Measurements from ENCODE around the gene RNF103. TPM values are rescaled to one million over a fixed set of nuclear protein-coding genes. Genes with fewer than 3 reads are reported as not detected.

Gene RNF103
- total and polyA plus RNA-seq, 2 experiments from 2014 or later = 22.0 to 28.1 TPM

DNA sequence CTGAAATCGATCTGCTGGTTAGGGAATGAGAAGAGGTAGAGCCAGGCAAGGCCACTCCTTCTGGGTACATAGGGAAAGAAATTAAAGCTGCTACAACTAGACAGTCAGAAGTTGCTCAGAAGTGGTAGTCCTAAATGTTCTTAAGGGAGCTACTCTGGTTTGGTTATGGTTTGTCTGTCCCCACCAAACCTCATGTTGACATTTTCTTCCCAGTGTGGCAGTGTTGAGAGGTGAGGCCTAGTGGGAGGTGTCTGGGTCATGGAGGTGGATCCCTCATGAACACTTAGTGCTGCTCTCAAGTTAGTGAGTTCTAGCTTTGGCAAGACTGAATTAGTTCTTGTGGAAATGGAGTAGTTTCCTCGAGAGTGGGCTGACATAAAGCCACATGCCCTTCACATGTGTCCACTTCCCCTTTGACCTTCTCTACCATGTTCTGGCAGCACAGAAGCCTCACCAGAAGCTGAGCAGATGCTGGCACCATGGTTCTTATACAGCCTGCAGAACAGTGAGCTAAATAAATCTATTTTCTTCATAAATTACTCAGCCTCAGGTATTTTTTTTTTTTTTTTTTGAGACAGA is 14.7 kb downstream of the RNF103 start:
- Histone ChIP-seq H3K4me3 (no peak overlapping the region), H3K27me3 (no peaks in the 10 kb centered on the region), H3K27ac (no peak overlapping the region), H3K9me3 (ENCODE audit: low read depth) (no peaks in the 10 kb centered on the region), H3K4me1 (ENCODE audit: low read depth) (no peaks in the 10 kb centered on the region), H3K36me3 (peaks cover 21% of the 10 kb centered on the region)
- DNase-seq (ENCODE audit: low read depth in 1 of 2, low spot score in 1 of 2) = no peak
- TF ChIP-seq, protein P1, sequence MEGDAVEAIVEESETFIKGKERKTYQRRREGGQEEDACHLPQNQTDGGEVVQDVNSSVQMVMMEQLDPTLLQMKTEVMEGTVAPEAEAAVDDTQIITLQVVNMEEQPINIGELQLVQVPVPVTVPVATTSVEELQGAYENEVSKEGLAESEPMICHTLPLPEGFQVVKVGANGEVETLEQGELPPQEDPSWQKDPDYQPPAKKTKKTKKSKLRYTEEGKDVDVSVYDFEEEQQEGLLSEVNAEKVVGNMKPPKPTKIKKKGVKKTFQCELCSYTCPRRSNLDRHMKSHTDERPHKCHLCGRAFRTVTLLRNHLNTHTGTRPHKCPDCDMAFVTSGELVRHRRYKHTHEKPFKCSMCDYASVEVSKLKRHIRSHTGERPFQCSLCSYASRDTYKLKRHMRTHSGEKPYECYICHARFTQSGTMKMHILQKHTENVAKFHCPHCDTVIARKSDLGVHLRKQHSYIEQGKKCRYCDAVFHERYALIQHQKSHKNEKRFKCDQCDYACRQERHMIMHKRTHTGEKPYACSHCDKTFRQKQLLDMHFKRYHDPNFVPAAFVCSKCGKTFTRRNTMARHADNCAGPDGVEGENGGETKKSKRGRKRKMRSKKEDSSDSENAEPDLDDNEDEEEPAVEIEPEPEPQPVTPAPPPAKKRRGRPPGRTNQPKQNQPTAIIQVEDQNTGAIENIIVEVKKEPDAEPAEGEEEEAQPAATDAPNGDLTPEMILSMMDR (IDR thresholded peaks at IDR 0.05; ENCODE audit: low read depth, low read length) = no peak

DNA sequence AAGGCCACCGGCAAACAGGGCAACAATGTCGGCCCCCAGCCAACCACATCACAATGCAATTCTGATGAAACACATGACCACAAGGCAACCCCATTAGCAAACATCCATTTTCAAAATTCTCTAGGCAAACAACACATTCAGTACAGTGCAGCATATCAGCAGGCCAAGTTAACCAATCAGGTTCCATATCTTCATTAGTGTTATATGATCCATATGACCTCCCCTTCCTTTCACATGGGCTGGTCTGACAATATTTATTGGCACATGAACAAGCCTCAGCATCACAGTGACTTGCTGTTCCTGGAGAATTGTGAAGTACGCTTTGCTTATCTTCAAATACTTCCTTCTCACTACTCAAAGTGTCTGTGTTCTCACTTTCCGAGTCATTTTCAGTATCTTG is 19.8 kb downstream of the RNF103 start:
- no peaks in the 10 kb centered on the region for H3K9me3 ChIP-seq (ENCODE audit: low read depth)
- TF ChIP-seq, protein P1 (IDR thresholded peaks at IDR 0.05; ENCODE audit: low read depth, low read length) = no peak
- H3K27me3 ChIP-seq = no peaks in the 10 kb centered on the region
- H3K36me3 ChIP-seq = peaks cover 12% of the 10 kb centered on the region
- no peak overlapping the region for H3K4me3 ChIP-seq
- H3K27ac ChIP-seq = peak overlapping the region; percentile 39
- no peaks in the 10 kb centered on the region for H3K4me1 ChIP-seq (ENCODE audit: low read depth)
- DNase-seq (ENCODE audit: low read depth in 1 of 2, low spot score in 1 of 2) = no peak

DNA sequence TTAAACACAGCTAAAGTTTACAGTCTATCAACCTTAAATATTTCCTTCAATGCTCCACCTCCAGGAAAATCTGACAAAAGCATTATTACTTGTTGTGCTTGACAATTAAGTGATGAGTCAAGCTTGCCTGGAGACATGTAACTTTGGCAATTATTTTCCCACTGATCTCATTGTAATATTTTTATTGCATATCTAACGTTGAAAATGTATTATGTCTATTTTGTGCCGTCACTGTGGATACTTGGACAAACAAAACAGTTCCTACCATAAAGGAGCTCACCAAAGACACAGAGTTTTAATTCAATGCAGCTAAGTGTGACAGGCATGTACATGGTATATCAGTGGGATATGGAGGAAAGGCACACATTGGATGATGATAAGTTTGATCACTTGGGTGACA is 24.7 kb downstream of the RNF103 start:
- TF ChIP-seq, protein P1 (IDR thresholded peaks at IDR 0.05; ENCODE audit: low read depth, low read length) = no peak
- H3K36me3 ChIP-seq = peaks cover 4% of the 10 kb centered on the region

DNA sequence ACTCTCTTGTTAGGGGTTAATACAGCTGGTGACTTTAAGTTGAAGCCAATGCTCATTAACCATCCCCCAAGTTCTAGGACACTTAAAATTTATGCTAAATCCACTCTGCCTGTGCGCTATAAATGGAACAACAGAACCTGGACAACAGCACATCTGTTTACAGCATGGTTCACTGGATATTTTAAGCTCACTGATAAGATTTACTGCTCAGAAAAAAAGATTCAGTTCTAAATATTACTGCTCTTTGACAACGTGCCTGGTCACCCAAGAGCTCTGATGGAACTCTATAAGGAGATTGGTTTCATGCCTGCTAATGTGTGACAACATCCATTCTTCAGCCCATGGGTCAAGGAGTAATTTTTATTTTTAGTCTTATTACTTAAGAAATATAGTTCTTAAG is 27.5 kb downstream of the RNF103 start:
- no peaks in the 10 kb centered on the region for H3K36me3 ChIP-seq
- no peaks in the 10 kb centered on the region for H3K9me3 ChIP-seq (ENCODE audit: low read depth)
- peak overlapping the region; percentile 8 for H3K27ac ChIP-seq
- no peaks in the 10 kb centered on the region for H3K27me3 ChIP-seq
- TF ChIP-seq, protein P1 (IDR thresholded peaks at IDR 0.05; ENCODE audit: low read depth, low read length) = no peak
- H3K4me1 ChIP-seq (ENCODE audit: low read depth) = peaks cover 21% of the 10 kb centered on the region
- H3K4me3 ChIP-seq = no peak overlapping the region
- peak in 1 of 2 donors; percentile 23 for DNase-seq (ENCODE audit: low read depth in 1 of 2, low spot score in 1 of 2)

More for the DNA sequence above, 24.7 kb downstream of the RNF103 start:
- Histone ChIP-seq H3K27ac (no peak overlapping the region), H3K4me3 (no peak overlapping the region), H3K27me3 (no peaks in the 10 kb centered on the region), H3K4me1 (ENCODE audit: low read depth) (peaks cover 17% of the 10 kb centered on the region), H3K9me3 (ENCODE audit: low read depth) (no peaks in the 10 kb centered on the region)
- no peak for DNase-seq (ENCODE audit: low read depth in 1 of 2, low spot score in 1 of 2)

DNA sequence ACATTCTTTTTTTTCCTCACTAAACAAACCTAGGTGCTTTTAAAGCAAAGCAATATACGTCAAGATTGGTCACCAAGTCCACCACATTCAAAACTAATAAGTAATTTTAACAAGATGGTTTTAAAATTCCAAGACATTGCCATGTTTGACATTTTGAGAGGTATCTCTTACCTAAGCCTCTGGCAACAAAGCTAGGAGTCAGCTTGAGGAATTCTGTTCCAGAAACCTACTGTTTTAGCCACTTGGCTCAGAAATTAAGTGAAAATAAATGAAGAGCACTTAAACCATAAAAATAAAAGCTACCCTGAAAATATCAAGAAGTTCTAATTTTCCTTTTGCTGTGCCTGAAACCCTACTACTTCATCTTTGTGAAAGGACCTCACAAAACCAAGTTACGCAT is 30.4 kb downstream of the RNF103 start:
- DNase-seq (ENCODE audit: low read depth in 1 of 2, low spot score in 1 of 2) = no peak
- Histone ChIP-seq H3K36me3 (no peaks in the 10 kb centered on the region), H3K27me3 (no peaks in the 10 kb centered on the region), H3K27ac (no peak overlapping the region), H3K4me3 (no peak overlapping the region), H3K9me3 (ENCODE audit: low read depth) (no peaks in the 10 kb centered on the region), H3K4me1 (ENCODE audit: low read depth) (peaks cover 21% of the 10 kb centered on the region)
- TF ChIP-seq, protein P1 (IDR thresholded peaks at IDR 0.05; ENCODE audit: low read depth, low read length) = no peak

Data from cardiac muscle cell (in vitro differentiated cells and primary cell).